Activated B cell treated with CpG ODN at 0.5 μM for 24 hours (primary cell): ENCODE results near the gene GFI1B. TPM values are rescaled to one million over a fixed set of nuclear protein-coding genes. Genes with fewer than 3 reads are reported as not detected.

Experiments
- ATAC-seq: fragments of 200-7000 bp; cut with Tn5 transposase; one replicate; pipeline ENCODE4 v1.10.0; 2021; ENCODE audit warnings: low read depth, mild to moderate bottlenecking, moderate library complexity
- CTCF ChIA-PET: fragments of 350-600 bp; sonication (Branson Sonifier 250); formaldehyde crosslinking; loops from one replicate; lab custom pipeline; 2021; ENCODE audit warnings: antibody characterized with exemption; lab: Charles Lee
- POLR2A ChIA-PET: fragments of 350-600 bp; sonication (Branson Sonifier 250); formaldehyde crosslinking; loops from one replicate; lab custom pipeline; 2021; ENCODE audit warnings: antibody characterized with exemption; lab: Charles Lee
- DNase-seq: peaks from one replicate; pipeline ENCODE4 v3.0.0; 2022
- H3K27ac Mint-ChIP-seq: one replicate; pipeline ENCODE4 v1.8.0; 2020; ENCODE audit warnings: mixed read lengths
- H3K27me3 Mint-ChIP-seq: one replicate; pipeline ENCODE4 v1.8.0; 2021; ENCODE audit warnings: mixed read lengths
- H3K36me3 Mint-ChIP-seq: one replicate; pipeline ENCODE4 v1.8.0; 2021; ENCODE audit warnings: low read depth, mixed read lengths
- H3K4me1 Mint-ChIP-seq: one replicate; pipeline ENCODE4 v1.8.0; 2021; ENCODE audit warnings: mixed read lengths
- H3K4me3 Mint-ChIP-seq: one replicate; pipeline ENCODE4 v1.8.0; 2020; ENCODE audit warnings: mild to moderate bottlenecking, mixed read lengths
- H3K9me3 Mint-ChIP-seq: one replicate; pipeline ENCODE4 v1.8.0; 2020; ENCODE audit warnings: mixed read lengths
- CTCF ChIP-seq: fragments of 200-600 bp; IDR thresholded peaks from one replicate; pipeline ENCODE4 v1.8.0; 2022; ENCODE audit warnings: antibody characterized with exemption, mild to moderate bottlenecking
- intact Hi-C: fragments of 100-400 bp; cut with micrococcal nuclease; formaldehyde crosslinking; loops from one replicate; pipeline ENCODE4 v1.15.1; 2024
- total RNA-seq: library from RNA; stranded (reverse); gene quantifications from 2 replicates; pipeline ENCODE4 v1.2.3, GENCODE V29; 2022

The GFI1B gene
- total RNA-seq, 1 donor from 2014 or later: 0.38 TPM

DNA sequence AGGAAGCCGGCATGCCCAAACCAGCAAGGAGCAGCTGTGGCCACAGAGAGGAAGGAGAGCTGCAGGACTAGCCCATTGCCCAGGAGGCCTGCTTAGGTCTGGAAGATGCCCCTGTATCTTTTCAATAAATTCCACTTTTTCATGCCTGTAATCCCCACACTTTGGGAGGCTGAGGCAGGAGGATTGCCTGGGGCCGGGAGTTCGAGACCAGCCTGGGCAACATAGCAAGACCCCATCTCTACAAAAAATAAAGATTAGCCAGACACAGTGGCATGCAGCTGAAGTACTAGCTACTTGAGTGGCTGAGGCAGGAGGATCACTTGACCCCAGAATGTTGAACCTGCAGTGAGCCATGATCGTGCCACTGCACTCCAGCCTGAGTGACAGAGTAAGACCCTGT is 28.8 kb upstream of the GFI1B start:
- CTCF ChIA-PET: no interaction called here

DNA sequence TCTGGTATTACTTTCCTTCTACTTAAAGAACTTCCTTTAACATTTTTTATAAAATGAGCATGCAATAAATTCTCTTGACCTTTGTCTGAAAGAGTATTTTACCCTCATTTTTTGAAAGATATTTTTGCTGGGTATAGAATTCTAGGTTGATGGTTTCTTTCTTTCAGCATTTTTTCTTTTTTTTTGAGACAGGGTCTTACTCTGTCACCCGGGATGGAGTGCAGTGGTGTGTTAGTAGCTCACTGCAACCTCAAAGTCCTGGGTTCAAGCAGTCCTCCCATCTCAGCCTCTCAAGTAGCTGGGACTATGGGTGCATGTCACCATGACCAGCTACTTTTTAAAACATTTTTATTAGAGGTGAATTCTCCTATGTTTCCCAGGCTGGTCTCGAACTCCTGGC is 23.4 kb upstream of the GFI1B start:
- H3K27me3 Mint-ChIP-seq: peaks cover 4% of the 10 kb centered on the region
- no peak overlapping the region for H3K27ac Mint-ChIP-seq
- ChIA-PET POLR2A (interaction anchor here (1.0 kb wide), 1 partner anchor 10 kb away, joined by 4 read pairs; no protein-coding TSS in a partner anchor), CTCF (no interaction called here)
- peaks cover 12% of the 10 kb centered on the region for H3K9me3 Mint-ChIP-seq
- H3K4me3 Mint-ChIP-seq: no peak overlapping the region
- H3K36me3 Mint-ChIP-seq: peaks cover 4% of the 10 kb centered on the region
- ATAC-seq: no peak
- no peak for TF ChIP-seq CTCF
- no peak for DNase-seq
- H3K4me1 Mint-ChIP-seq: no peaks in the 10 kb centered on the region
- intact Hi-C loops: no loop called here

More for the DNA sequence above, 28.8 kb upstream of the GFI1B start:
- Mint-ChIP-seq H3K9me3 (no peaks in the 10 kb centered on the region), H3K27me3 (peaks cover 2% of the 10 kb centered on the region), H3K36me3 (no peaks in the 10 kb centered on the region), H3K4me3 (no peak overlapping the region), H3K27ac (no peak overlapping the region), H3K4me1 (peaks cover 5% of the 10 kb centered on the region)
- no peak for DNase-seq
- no peak for TF ChIP-seq CTCF
- intact Hi-C loops: no loop called here
- ATAC-seq: no peak
- POLR2A ChIA-PET: no interaction called here

- ATAC-seq (no peak), DNase-seq (no peak)
- peaks cover 4% of the 10 kb centered on the region for H3K36me3 Mint-ChIP-seq
- H3K4me1 Mint-ChIP-seq: no peaks in the 10 kb centered on the region
- peaks cover 12% of the 10 kb centered on the region for H3K9me3 Mint-ChIP-seq
- peaks cover 5% of the 10 kb centered on the region for H3K27me3 Mint-ChIP-seq
- POLR2A ChIA-PET: interaction anchor here (1.0 kb wide), 1 partner anchor 11 kb away, joined by 4 read pairs; no protein-coding TSS in a partner anchor
- no peak overlapping the region for H3K27ac Mint-ChIP-seq
- CTCF ChIA-PET: no interaction called here
- TF ChIP-seq CTCF: no peak
- H3K4me3 Mint-ChIP-seq: no peak overlapping the region
- intact Hi-C loops: no loop called here
These were observed 22.7 kb upstream of the GFI1B start for GRCh38 chr9:132955768-132956167.

- ATAC-seq (no peak), DNase-seq (no peak)
- Mint-ChIP-seq H3K9me3 (peaks cover 12% of the 10 kb centered on the region), H3K27ac (no peak overlapping the region), H3K27me3 (peaks cover 8% of the 10 kb centered on the region), H3K4me1 (no peaks in the 10 kb centered on the region), H3K4me3 (no peak overlapping the region), H3K36me3 (peaks cover 4% of the 10 kb centered on the region)
- ChIA-PET CTCF (no interaction called here), POLR2A (no interaction called here)
- no peak for TF ChIP-seq CTCF
- intact Hi-C loops: no loop called here
These were observed 20.7 kb upstream of the GFI1B start for GRCh38 chr9:132957805-132958204.

GRCh38 chr9:132961002-132961401 is 17.5 kb upstream of the GFI1B start:
- Mint-ChIP-seq H3K36me3 (peaks cover 4% of the 10 kb centered on the region), H3K27me3 (peaks cover 8% of the 10 kb centered on the region), H3K4me1 (no peaks in the 10 kb centered on the region), H3K27ac (no peak overlapping the region), H3K9me3 (peaks cover 6% of the 10 kb centered on the region), H3K4me3 (no peak overlapping the region)
- ChIA-PET CTCF (no interaction called here), POLR2A (no interaction called here)
- TF ChIP-seq CTCF: no peak
- ATAC-seq (no peak), DNase-seq (no peak)
- intact Hi-C loops: no loop called here
